ENCODE data around the gene PER2. TPM values are rescaled to one million over a fixed set of nuclear protein-coding genes. Genes with fewer than 3 reads are reported as not detected.

PER2 gene
- total RNA-seq, 1 experiment from 2014 or later = 6.6 TPM

DNA sequence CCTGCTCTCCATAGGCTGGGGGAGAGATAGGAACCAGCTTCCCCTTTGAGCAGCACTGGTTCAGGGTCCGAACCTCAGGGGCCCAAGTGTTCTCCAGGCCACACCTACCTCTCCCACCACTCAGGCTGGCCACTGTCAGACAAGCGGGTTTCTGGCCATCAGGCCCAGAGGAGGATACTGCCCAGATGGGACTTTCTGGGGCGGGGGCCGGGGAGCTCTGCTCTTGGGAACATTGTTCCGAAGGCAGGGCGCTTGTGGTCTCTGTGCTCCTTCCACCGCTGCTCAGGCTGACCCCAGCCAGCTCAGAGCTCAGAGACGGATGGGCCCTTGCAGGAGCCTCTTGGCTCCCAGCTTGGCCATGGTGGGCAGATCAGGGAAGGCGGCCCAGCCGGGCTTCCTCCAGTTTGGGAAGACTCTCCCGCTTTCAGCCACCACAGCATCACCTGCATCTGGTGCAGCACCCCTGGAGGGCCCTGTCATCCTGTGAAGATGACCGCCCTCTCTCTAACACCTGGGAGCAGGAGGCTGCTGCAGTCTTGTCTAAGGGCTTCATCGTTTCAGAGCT lies 26.7 kb upstream of the PER2 start (continued):
- TF ChIP-seq, protein P1, sequence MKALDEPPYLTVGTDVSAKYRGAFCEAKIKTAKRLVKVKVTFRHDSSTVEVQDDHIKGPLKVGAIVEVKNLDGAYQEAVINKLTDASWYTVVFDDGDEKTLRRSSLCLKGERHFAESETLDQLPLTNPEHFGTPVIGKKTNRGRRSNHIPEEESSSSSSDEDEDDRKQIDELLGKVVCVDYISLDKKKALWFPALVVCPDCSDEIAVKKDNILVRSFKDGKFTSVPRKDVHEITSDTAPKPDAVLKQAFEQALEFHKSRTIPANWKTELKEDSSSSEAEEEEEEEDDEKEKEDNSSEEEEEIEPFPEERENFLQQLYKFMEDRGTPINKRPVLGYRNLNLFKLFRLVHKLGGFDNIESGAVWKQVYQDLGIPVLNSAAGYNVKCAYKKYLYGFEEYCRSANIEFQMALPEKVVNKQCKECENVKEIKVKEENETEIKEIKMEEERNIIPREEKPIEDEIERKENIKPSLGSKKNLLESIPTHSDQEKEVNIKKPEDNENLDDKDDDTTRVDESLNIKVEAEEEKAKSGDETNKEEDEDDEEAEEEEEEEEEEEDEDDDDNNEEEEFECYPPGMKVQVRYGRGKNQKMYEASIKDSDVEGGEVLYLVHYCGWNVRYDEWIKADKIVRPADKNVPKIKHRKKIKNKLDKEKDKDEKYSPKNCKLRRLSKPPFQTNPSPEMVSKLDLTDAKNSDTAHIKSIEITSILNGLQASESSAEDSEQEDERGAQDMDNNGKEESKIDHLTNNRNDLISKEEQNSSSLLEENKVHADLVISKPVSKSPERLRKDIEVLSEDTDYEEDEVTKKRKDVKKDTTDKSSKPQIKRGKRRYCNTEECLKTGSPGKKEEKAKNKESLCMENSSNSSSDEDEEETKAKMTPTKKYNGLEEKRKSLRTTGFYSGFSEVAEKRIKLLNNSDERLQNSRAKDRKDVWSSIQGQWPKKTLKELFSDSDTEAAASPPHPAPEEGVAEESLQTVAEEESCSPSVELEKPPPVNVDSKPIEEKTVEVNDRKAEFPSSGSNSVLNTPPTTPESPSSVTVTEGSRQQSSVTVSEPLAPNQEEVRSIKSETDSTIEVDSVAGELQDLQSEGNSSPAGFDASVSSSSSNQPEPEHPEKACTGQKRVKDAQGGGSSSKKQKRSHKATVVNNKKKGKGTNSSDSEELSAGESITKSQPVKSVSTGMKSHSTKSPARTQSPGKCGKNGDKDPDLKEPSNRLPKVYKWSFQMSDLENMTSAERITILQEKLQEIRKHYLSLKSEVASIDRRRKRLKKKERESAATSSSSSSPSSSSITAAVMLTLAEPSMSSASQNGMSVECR (CRISPR knock-in tag; IDR thresholded peaks at IDR 0.05; ENCODE audit: borderline replicate concordance) = no peak

DNA sequence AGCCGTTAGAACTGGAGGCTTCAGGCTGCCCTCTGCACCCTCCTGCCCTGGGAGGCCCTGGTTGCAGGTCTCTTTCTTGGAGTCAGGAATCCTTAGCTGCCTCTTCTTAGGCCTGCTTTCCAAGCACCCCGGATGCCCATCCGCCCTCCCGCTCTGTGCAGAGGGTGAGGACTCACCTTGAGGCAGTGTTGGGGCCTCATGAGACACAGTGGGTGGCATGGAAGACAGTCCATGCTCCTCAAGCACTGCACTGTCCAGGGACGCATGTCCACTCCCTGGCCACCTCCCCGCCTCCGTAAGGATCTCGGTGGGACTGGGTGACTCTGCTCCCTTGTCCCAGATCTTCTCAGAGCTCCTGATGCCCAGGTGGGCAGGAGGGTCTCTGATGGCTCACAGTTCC lies 26.2 kb upstream of the PER2 start:
- peaks cover 13% of the 10 kb centered on the region for H3K27me3 Mint-ChIP-seq (ENCODE audit: low read depth)

More for the DNA sequence above, 26.2 kb upstream of the PER2 start:
- ATAC-seq (no peak), DNase-seq (ENCODE audit: low spot score) (no peak)
- TF ChIP-seq, protein P2, sequence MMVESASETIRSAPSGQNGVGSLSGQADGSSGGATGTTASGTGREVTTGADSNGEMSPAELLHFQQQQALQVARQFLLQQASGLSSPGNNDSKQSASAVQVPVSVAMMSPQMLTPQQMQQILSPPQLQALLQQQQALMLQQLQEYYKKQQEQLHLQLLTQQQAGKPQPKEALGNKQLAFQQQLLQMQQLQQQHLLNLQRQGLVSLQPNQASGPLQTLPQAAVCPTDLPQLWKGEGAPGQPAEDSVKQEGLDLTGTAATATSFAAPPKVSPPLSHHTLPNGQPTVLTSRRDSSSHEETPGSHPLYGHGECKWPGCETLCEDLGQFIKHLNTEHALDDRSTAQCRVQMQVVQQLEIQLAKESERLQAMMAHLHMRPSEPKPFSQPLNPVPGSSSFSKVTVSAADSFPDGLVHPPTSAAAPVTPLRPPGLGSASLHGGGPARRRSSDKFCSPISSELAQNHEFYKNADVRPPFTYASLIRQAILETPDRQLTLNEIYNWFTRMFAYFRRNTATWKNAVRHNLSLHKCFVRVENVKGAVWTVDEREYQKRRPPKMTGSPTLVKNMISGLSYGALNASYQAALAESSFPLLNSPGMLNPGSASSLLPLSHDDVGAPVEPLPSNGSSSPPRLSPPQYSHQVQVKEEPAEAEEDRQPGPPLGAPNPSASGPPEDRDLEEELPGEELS (CRISPR knock-in tag; IDR thresholded peaks at IDR 0.05) = no peak
- TF ChIP-seq MXD4 (CRISPR knock-in tag; IDR thresholded peaks at IDR 0.05; ENCODE audit: borderline replicate concordance) (no peak), FOXJ3 (CRISPR knock-in tag; IDR thresholded peaks at IDR 0.05; ENCODE audit: borderline replicate concordance) (no peak)
- TF ChIP-seq, protein P3, sequence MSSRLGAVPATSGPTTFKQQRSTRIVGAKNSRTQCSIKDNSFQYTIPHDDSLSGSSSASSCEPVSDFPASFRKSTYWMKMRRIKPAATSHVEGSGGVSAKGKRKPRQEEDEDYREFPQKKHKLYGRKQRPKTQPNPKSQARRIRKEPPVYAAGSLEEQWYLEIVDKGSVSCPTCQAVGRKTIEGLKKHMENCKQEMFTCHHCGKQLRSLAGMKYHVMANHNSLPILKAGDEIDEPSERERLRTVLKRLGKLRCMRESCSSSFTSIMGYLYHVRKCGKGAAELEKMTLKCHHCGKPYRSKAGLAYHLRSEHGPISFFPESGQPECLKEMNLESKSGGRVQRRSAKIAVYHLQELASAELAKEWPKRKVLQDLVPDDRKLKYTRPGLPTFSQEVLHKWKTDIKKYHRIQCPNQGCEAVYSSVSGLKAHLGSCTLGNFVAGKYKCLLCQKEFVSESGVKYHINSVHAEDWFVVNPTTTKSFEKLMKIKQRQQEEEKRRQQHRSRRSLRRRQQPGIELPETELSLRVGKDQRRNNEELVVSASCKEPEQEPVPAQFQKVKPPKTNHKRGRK (CRISPR knock-in tag; IDR thresholded peaks at IDR 0.05; ENCODE audit: borderline replicate concordance) = no peak
- TF ChIP-seq, protein P4, sequence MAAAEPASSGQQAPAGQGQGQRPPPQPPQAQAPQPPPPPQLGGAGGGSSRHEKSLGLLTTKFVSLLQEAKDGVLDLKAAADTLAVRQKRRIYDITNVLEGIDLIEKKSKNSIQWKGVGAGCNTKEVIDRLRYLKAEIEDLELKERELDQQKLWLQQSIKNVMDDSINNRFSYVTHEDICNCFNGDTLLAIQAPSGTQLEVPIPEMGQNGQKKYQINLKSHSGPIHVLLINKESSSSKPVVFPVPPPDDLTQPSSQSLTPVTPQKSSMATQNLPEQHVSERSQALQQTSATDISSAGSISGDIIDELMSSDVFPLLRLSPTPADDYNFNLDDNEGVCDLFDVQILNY (CRISPR knock-in tag; IDR thresholded peaks at IDR 0.05) = no peak
- TF ChIP-seq, protein P5, sequence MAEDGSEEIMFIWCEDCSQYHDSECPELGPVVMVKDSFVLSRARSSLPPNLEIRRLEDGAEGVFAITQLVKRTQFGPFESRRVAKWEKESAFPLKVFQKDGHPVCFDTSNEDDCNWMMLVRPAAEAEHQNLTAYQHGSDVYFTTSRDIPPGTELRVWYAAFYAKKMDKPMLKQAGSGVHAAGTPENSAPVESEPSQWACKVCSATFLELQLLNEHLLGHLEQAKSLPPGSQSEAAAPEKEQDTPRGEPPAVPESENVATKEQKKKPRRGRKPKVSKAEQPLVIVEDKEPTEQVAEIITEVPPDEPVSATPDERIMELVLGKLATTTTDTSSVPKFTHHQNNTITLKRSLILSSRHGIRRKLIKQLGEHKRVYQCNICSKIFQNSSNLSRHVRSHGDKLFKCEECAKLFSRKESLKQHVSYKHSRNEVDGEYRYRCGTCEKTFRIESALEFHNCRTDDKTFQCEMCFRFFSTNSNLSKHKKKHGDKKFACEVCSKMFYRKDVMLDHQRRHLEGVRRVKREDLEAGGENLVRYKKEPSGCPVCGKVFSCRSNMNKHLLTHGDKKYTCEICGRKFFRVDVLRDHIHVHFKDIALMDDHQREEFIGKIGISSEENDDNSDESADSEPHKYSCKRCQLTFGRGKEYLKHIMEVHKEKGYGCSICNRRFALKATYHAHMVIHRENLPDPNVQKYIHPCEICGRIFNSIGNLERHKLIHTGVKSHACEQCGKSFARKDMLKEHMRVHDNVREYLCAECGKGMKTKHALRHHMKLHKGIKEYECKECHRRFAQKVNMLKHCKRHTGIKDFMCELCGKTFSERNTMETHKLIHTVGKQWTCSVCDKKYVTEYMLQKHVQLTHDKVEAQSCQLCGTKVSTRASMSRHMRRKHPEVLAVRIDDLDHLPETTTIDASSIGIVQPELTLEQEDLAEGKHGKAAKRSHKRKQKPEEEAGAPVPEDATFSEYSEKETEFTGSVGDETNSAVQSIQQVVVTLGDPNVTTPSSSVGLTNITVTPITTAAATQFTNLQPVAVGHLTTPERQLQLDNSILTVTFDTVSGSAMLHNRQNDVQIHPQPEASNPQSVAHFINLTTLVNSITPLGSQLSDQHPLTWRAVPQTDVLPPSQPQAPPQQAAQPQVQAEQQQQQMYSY (CRISPR knock-in tag; IDR thresholded peaks at IDR 0.05) = no peak
- Mint-ChIP-seq H3K27ac (no peak overlapping the region), H3K36me3 (no peaks in the 10 kb centered on the region), H3K4me3 (no peak overlapping the region), H3K9me3 (no peaks in the 10 kb centered on the region), H3K4me1 (0 out of 2 replicates have a peak, but pooled peaks cover 3% of the 10 kb centered on the region)
- ChIA-PET POLR2A (no interaction called here), CTCF (interaction anchor here (0.6 to 1.8 kb wide), 2 partner anchors 12 to 51 kb away, joined by 3 to 6 read pairs; no protein-coding TSS in a partner anchor)
